Cortex of kidney (tissue), 1 donor: ENCODE results near the gene POU5F1.
"Not testable (repeated sequence)": the region's sequence is repeated elsewhere in the genome, so short reads cannot be mapped to it uniquely, and the experiment has no call there.

Source experiments
- DNase-seq: peaks from one replicate; lab custom pipeline; 2025; lab: John Stamatoyannopoulos, UW

The POU5F1 gene

DNA sequence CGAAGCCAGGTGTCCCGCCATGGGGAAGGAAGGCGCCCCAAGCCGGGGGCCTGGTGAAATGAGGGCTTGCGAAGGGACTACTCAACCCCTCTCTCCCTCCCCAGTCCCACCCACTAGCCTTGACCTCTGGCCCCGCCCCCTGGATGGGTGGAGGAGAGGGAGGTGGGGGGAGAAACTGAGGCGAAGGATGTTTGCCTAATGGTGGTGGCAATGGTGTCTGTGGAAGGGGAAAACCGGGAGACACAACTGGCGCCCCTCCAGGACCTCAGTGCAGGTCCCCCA is at the start of gene POU5F1:
POU5F1 (minus strand) TSS at position 83 of the 282 bp plus-strand sequence; CDS start at position 21, 62 bp downstream.
- no peak for DNase-seq

DNA sequence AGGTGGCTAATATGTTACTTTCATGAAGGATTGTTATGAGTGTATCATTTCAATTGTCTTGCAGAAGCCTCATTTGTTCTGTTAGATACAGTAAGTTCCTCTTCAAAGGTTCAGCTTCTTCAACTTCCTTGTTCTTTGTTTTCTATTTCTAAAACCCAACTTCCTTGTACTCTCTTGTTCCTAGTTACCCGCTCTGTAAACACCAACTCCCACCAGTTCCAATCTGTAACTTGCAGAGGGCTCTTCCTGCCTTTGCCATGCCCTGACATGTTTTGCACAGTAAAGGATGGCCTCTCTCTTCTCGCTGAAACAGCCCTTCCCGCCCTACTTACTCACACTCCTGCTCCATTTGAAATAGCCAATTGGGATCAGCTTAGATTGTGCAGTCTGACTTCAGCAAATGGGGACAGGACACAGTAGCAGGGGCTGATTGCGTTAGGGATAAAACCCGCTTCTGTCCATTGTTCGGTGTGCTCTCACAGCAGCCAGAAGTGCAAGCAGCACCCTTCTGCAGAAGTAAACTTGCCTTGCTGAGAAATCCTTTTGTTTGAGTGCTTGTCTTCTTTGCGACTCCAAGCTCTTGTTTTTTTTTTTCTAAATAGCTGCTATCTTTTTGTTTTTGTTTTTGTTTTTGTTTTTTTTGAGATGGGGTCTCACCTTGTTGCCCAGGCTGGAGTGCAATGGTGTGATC is 45.9 kb upstream of the POU5F1 start:
- no peak for DNase-seq

DNA sequence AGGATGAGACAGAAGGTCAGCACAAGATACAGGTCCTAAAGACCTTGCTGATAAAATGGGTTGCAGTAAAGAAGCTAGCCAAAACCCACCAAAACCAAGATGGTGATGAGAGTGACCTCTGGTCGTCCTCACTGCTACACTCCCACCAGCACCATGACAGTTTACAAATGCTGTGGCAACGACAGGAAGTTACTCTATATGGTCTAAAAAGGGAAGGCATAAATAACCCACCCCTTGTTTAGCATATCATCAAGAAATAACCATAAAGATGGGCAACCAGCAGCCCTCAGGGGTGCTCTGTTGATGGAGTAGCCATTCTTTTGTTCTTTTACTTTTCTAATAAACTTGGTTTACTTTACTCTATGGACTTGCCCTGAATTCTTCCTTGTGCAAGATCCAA is 44.7 kb upstream of the POU5F1 start:
- DNase-seq = not testable (repeated sequence)

DNA sequence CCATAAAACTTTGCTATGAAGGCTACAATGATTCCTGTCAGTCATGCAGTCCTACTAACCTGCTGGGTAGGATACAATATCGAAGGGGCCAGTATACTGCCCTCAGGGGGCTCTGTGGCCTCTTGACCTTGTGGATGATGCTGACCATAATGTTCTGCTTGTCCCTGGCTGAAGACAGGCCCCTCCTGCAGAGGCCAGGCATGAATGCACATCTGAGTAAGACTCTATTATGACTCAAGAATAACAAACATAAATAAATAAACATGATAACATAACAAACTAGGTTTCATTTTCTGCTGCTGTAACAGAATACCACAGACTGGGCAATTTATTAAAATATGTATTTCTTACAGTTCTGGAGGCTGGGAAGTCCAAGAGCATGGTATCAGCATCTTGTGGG is 44.0 kb upstream of the POU5F1 start:
- no peak for DNase-seq

DNA sequence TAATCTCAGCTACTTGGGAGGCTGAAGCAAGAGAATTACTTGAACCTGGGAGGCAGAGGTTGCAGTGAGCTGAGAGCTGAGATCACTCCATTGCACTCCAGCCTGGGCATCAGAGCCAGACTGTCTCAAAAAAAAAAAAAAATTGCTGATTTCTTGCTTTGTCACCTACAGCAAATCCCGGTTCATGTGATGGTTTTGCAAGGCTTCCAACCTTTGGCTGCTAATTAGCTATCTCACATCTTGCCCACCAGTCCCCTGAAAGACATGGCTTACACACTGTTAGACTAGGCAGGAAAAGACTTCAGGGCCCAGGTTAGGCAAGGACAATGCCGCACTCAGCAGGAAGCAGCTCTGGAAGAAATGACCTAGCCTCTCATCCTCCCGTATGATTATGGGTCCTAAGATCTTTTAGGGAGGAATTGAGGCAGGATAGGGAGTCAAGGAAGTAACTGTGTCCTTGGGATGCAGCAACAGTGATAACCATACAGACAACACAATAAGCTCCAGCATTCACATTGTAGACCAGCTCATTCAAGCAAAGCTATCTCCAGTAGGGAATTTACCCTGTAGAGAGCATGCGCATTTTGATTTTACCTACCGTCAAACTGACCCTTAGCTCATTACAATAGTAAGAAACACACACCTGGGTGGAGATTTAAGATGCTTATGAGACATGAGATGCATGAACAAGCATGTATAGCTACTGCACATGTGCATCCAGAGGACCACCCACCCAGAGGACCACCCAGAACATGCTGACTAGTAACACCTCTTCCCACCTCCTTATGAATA is 40.5 kb upstream of the POU5F1 start:
- DNase-seq = no peak

DNA sequence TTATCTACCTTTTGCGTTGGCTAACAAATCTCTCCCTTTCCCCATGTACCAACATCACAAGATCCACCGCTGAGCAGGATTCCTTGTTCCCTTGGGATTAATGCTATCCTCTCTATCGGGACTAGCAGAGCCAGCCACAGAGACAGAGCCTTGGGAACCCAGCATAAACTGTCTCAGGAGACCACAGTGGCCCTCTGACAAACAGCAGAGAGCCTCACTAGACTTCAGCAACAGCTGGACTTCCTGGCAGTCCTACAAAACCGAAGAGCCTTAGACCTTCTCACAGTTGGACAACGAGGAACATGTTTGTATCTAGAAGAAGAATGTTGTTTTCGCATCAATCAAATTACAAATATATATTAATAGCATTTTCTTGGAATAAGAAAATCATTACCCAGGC is 39.6 kb upstream of the POU5F1 start:
- DNase-seq = no peak

DNA sequence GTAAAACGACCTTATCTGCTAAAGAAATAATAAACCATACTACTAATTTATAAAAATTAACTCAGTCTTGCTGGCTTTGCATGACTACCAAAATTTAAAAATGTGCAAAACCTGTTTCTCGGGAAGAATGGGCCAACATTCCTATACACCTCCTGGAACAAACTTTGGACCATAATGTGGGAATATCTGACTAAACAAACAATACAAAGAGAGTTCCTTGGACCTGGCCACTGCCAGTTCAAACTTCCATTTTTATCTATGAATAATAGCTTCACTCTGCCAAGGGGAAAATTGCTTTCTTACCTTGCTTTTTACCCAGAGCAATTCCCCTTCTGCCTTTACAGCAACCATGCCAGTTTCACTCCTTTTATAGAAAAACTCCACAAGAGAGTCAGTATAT is 38.7 kb upstream of the POU5F1 start:
- DNase-seq = no peak

DNA sequence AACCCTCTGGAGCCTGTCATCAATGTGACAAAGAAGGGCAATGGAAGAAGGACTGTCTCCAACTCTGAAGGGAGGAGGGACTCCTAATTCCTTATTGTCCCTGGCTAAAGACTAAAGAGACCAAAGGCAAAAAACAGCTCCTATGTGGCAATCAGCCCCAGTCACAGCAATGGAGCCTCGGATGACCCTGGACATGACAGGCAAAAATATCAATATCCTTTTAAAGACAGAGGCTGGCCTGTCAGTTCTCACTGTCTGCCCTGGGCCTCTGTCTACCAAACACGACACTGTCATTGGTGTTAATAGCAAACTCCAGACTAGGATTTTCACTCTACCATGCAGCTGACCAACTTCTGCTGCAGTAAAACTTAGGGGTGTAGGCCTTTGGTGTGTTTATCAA is 38.0 kb upstream of the POU5F1 start:
- no peak for DNase-seq

DNA sequence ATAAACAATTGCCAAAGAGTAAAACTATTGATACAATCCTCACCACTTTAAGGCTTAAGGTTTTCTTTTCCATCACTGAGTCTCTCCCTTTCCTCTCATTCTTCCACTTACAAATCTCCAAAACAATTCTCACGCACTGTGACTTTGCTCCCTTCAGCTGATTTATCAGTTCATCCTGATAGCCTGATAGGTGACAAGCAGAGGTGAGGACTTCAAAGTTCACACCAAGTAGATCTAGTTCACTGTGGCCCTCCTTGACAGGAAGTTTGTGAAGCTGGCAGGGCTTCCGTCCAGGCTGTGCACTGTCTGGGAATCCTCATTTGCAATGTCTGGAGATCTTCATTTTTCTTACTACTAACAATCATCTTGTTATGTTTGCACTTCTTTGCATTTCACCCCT is 35.2 kb upstream of the POU5F1 start:
- no peak for DNase-seq

DNA sequence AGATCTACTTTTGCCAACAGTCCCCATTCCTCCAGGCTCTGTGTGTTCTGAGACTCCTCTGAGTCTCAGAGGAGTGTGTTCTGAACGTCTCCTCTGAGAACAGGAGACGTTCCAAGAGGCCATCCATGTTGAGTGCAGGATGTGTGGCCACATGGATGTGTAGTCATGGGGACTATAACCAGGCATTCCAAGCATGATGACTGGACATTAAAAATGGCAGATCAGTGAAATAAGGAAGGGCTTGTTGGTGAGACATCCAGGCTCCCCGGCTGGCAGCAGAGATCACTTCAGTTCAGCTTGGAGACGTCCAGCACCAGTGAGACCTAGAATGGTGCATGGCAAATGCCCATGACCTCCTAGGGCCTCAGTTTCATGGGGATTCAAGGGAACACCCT is 34.3 kb upstream of the POU5F1 start:
- DNase-seq = no peak

DNA sequence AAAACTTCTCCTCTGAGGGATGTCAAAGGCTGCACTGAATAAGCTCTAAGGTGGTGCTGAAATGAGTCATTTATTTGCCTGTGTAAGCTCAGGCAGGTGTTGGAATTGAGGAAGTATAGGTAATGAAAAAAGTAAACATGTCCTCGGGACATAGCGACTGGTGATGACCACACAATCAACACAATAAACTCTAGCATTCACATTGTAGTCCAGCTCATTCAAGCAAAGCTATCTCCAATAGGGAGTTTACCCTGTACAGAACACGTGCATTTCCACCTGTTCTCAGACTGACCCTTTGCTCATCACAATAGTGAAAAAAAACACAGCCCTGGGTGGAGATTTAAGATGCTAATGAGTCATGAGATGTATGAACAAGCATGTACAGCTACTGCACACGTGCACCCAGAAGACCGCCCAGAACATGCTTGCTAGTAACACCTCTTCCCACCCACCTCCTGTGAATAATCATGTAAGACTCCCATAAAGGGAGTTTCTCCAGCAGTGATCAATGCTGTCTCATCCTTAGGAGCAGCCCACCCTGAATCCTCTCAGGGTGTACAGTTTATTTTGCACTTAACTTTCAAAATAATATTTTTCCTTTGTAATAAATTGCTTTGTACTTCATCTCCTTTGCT is 33.0 kb upstream of the POU5F1 start:
- DNase-seq = no peak

DNA sequence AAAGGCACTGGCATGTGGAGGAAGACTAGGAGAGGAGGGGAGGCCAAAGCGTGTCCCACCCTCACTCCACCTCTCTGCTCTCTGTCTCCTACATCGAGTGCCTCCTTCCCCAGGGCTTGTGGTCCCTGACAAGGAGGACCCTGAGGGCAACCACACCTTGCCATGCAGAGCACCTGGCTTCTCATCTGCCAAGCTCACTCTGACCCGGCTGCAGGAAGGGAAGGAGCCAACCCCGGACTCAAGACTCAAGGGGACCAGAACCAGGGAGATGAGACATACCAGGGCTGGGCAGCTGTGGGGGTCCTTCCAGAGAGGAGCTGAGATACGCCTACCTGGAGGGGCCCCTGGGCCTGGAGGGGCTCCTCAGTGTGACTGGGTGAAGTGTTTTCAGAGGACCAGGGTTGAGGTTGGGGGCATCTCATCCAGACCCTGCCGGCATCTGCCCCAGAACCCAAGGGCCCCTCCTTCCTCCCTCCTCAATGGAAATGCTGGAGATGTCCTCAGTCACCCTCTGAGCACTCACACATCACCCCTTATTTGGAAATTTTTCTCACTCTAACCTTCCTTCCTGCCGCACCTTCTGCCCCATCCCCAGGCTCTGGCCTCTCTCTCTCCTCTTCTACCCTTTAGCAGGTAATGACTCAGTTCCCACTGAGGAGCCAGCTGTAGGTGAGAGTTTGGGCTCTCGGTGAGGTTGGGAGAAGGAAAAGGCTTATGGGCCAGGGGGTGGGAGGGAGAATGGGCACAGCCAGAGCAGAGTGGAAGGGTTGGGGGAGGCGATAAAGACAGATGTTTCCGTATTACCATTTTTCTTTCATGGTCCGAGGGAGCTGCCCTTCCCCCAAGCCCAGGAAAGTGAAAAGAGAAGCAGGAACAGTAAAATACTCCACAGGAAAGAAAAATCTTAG is 32.0 kb upstream of the POU5F1 start:
- DNase-seq = no peak

DNA sequence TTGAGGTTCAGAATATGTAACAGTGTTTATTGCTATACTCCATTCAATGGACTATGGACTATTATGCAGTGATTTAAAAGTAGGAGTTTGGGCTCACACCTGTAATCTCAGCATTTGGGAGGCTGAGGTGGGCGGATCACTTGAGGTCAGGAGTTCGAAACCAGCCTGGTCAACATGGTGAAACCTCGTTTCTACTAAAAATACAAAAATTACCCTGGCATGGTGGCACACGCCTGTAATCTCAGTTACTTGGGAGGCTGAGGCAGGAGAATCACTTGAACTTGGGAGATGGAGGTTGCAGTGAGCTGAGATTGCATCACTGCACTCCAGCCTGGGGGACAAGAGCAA is 28.6 kb upstream of the POU5F1 start:
- not testable (repeated sequence) for DNase-seq

DNA sequence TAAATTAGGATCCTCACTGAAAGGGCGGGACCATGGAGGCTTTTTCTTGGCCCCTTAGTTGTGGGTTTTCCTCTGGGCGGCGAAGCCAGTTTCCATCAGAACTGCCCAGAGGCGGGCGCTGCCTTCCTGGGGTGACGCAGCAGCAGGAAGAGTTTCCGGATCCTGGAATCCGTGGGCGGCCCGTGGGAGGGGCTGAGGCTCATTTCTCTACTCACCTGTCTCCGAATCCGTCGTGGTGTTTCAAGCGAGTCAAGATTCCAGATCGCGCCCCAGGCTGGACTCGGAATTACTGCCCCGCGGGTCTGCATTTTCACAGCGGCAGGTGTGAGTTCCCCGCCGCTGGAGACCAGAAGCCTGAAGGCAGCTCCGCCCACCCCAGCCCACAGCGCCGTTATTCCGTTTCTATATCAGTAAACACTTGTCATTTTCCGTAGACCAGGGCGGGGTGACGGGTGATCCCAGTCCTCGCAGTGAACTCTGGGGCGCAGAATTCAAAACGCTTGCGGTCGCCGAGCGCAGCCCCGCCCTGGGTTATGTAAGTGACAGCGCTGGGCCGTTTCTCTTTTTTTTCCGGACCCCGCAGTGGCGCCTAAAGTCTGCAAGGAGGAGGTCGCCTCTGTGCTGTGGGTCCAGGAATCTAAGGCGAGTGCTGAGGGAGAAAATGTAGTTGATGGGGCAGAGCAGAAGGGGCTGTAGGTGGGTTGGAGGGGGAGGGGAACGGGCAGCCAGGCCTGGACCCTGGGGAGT is 27.2 kb upstream of the POU5F1 start:
- no peak for DNase-seq

DNA sequence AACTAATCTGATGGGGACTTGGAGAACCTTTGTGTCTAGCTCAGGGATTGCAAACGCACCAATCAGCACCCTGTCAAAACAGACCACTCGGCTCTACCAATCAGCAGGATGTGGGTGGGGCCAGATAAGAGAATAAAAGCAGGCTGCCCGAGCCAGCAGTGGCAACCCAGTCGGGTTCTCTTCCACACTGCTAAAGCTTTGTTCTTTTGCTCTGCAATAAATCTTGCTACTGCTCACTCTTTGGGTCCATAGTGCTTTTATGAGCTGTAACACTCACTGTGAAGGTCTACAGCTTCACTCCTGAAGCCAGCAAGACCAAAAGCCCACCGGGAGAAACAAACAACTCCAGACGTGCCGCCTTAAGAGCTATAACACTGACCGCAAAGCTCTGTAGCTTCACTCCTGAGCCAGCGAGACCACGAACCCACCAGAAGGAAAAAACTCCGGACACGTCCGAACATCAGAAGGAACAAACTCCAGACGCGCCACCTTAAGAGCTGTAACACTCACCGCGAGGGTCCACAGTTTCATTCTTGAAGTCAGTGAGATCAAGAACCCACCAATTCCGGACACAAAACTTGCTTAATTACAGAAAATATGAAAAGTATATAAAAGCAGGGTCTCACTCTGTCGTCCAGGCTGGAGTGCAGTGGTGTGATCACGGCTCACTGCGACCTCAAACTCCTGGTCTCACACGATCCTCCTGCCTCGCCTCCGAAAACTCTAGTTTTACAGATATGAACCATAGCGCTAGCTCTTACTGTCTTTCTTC is 26.0 kb upstream of the POU5F1 start:
- DNase-seq = not testable (repeated sequence)

DNA sequence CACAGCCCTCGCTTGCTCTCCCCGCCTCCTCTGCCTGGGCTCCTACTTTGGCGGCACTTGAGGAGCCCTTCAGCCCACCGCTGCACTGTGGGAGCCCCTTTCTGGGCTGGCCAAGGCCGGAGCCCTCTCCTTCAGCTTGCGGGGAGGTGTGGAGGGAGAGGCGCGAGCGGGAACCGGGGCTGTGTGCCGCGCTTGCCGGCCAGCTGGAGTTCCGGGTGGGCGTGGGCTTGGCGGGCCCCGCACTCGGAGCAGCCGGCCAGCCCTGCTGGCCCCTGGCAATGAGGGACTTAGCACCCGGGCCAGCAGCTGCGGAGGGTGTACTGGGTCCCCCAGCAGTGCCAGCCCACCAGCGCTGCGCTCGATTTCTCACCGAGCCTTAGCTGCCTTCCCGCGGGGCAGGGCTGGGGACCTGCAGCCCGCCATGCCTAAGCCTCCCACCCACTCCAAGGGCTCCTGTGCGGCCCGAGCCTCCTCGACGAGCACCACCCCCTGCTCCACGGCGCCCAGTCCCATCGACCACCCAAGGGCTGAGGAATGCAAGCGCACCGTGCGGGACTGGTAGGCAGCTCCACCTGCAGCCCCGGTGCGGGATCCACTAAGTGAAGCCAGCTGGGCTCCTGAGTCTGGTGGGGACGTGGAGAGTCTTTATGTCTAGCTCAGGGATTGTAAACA is 25.0 kb upstream of the POU5F1 start:
- not testable (repeated sequence) for DNase-seq

DNA sequence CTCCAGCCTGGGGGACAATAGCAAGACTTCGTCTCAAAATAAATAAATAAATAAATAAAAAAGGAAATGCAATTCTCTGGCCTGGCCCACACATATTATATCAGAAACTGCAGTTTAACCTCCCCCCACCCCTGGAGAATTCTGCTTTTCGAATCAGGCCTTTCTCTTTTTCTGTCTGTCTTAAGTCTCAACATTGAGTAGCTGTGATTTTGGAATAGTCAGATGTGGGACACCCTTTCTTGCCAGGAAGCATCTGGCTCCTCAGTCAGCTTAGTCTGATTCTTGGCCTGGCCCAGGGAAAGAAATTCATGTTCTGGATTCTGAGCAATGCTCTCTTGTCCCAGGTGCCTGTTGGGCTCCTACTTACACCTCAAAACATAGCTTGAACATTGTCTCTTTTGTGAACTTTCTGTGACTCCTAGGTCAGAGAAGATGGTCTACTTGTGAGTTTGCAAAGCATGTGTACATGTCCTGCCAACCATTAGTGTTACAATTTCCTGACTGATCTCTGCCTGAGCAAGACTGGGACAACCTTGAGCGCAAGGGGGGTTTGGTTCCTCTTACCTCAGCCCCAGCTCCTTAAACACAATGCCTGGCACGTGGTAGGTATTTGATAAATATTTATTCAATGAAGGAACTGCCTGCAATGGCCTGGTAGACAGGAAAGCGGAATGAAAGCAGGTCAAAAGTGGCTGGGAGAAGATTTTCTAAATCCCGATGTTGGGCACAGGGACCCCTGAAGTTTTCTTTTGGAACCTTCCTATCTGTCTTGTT is 23.8 kb upstream of the POU5F1 start:
- no peak for DNase-seq

DNA sequence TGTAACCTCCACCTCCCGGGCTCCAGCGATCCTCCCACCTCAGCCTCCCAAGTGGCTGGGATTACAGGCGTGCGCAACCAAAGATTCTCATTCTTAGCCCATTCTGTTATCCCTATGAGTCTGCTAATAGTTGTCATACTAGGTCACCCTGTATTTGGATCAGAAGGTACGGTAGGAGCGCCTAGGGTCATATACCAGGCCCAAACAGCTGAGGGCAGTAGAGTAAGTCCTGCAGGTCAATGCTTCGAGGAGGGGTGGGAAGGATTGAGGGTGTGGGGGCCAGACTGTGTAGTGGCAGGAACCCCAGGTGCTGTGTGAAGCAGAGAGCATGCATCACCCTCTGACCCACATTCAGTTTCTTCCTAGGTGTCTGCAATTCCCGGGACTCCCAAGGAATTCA is 22.7 kb upstream of the POU5F1 start:
- DNase-seq = no peak

DNA sequence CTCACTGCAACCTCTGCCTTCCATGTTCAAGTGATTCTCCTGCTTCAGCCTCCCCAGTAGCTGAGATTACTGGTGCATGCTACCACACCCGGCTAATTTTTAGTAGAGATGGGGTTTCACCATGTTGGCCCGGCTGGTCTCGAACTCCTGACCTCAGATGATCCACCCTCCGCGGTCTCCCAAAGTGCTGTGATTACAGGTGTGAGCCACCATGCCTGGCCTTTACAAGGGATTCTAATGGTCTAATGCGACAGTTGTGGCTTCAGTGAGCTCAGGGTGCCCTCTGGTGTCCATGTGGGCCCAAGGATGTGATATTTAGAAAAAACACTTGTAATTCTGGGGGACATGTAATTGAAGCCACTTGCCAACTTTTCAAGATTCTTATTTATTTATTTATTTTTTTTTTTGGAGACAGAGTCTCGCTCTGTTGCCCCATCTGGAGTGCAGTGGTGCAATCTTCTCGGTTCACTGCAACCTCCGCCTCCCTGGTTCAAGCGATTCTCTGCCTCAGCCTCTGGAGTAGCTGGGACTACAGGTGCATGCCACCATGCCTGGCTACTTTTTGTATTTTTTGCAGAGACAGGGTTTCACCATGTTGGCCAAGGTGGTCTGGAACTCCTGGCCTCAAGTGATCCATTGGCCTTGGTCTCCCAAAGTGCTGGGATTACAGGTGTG is 22.1 kb upstream of the POU5F1 start:
- DNase-seq = not testable (repeated sequence)
